ENCODE measurements around the gene MDM2.
A peak's percentile ranks its signal among the peaks of the same experiment; 100 is the strongest.
"Not testable (repeated sequence)": the region's sequence is repeated elsewhere in the genome, so short reads cannot be mapped to it uniquely, and the experiment has no call there.

The MDM2 gene

GRCh38 chr12:68854554-68854953 is 46.6 kb downstream of the MDM2 start:
- H3K4me3 ChIP-seq (ENCODE audit: low read depth, low read length): no peak overlapping the region
- no peak for DNase-seq (ENCODE audit: low read depth)
- no peak for TF ChIP-seq CTCF (IDR thresholded peaks at IDR 0.05; ENCODE audit: low read depth, low read length, missing control alignments)

GRCh38 chr12:68855111-68855510 is 47.1 kb downstream of the MDM2 start:
- no peak for DNase-seq (ENCODE audit: low read depth)
- H3K4me3 ChIP-seq (ENCODE audit: low read depth, low read length): no peak overlapping the region
- no peak for TF ChIP-seq CTCF (IDR thresholded peaks at IDR 0.05; ENCODE audit: low read depth, low read length, missing control alignments)

- no peak for DNase-seq (ENCODE audit: low read depth)
- no peak for TF ChIP-seq CTCF (IDR thresholded peaks at IDR 0.05; ENCODE audit: low read depth, low read length, missing control alignments)
- H3K4me3 ChIP-seq (ENCODE audit: low read depth, low read length): no peak overlapping the region
Measured at GRCh38 chr12:68855771-68856170, 47.8 kb downstream of the MDM2 start.

- no peak for DNase-seq (ENCODE audit: low read depth)
- TF ChIP-seq CTCF (IDR thresholded peaks at IDR 0.05; ENCODE audit: low read depth, low read length, missing control alignments): no peak
- H3K4me3 ChIP-seq (ENCODE audit: low read depth, low read length): no peak overlapping the region
Measured at GRCh38 chr12:68856510-68856909, 48.5 kb downstream of the MDM2 start.

GRCh38 chr12:68861890-68862289 is 53.9 kb downstream of the MDM2 start:
- DNase-seq (ENCODE audit: low read depth): no peak
- H3K4me3 ChIP-seq (ENCODE audit: low read depth, low read length): no peak overlapping the region

GRCh38 chr12:68863109-68863770 is 55.3 kb downstream of the MDM2 start:
- TF ChIP-seq CTCF (IDR thresholded peaks at IDR 0.05; ENCODE audit: low read depth, low read length, missing control alignments): no peak
- no peak overlapping the region for H3K4me3 ChIP-seq (ENCODE audit: low read depth, low read length)
- no peak for DNase-seq (ENCODE audit: low read depth)

More at GRCh38 chr12:68861890-68862289, 53.9 kb downstream of the MDM2 start:
- TF ChIP-seq CTCF (IDR thresholded peaks at IDR 0.05; ENCODE audit: low read depth, low read length, missing control alignments): no peak

GRCh38 chr12:68863886-68864454 is 56.0 kb downstream of the MDM2 start:
- DNase-seq (ENCODE audit: low read depth): peak; percentile 5
- TF ChIP-seq CTCF (IDR thresholded peaks at IDR 0.05; ENCODE audit: low read depth, low read length, missing control alignments): peak; percentile 48
- H3K4me3 ChIP-seq (ENCODE audit: low read depth, low read length): not testable (repeated sequence)

Data from GM12864 (cell line).